Natural killer cell treated with Interleukin-12 subunit alpha and Interleukin-12 subunit beta and Interleukin-15 and Interleukin-18, amount 100 ng/mL, for 72 hours (primary cell): ENCODE data around the gene AKNAD1. TPM values are rescaled to one million over a fixed set of nuclear protein-coding genes. Genes with fewer than 3 reads are reported as not detected.
"Not testable (repeated sequence)": the region's sequence is repeated elsewhere in the genome, so short reads cannot be mapped to it uniquely, and the experiment has no call there.

Experiments
- ATAC-seq, 2 donors: fragments of 150-1000 bp; cut with Tn5 transposase in 1 of 2; sonication (Bioruptor Pico), chemical (Tn5 transposase) in 1 of 2; 2 replicates each; pipeline ENCODE4 v1.10.0; 2021
- DNase-seq: peaks from one replicate; pipeline ENCODE4 v3.0.0; 2022; ENCODE audit warnings: low spot score
- H3K27ac Mint-ChIP-seq, 2 donors: 1 replicate in 1 of 2; 2 replicates in 1 of 2; pipeline ENCODE4 v1.8.0; 2022; ENCODE audit warnings: mixed read lengths in 2 of 2, mild to moderate bottlenecking in 1 of 2, moderate library complexity in 1 of 2
- H3K27me3 Mint-ChIP-seq, 2 donors: 1 replicate in 1 of 2; 2 replicates in 1 of 2; pipeline ENCODE4 v1.8.0; 2022; ENCODE audit warnings: mixed read lengths in 2 of 2
- H3K36me3 Mint-ChIP-seq: one replicate; pipeline ENCODE4 v1.8.0; 2022; ENCODE audit warnings: mixed read lengths
- H3K4me1 Mint-ChIP-seq, 2 donors: 1 replicate in 1 of 2; 2 replicates in 1 of 2; pipeline ENCODE4 v1.8.0; 2022; ENCODE audit warnings: low read depth in 2 of 2, mixed read lengths in 2 of 2, mild to moderate bottlenecking in 1 of 2
- H3K4me3 Mint-ChIP-seq: one replicate; pipeline ENCODE4 v1.8.0; 2022; ENCODE audit warnings: mixed read lengths
- H3K9me3 Mint-ChIP-seq: 2 replicates; pipeline ENCODE4 v1.8.0; 2022; ENCODE audit warnings: mixed read lengths
- total RNA-seq, 2 donors: library from RNA; stranded (reverse); gene quantifications; one replicate each; pipeline ENCODE4 v1.2.3, GENCODE V29; 2022

AKNAD1 gene
- total RNA-seq, 2 donors from 2014 or later, result not detected

- DNase-seq (no peak), ATAC-seq (no peak)
- no peaks in the 10 kb centered on the region for H3K36me3 Mint-ChIP-seq
- H3K9me3 Mint-ChIP-seq, result no peaks in the 10 kb centered on the region
- no peaks in the 10 kb centered on the region for H3K27me3 Mint-ChIP-seq
- H3K4me3 Mint-ChIP-seq, result no peak overlapping the region
- no peaks in the 10 kb centered on the region for H3K4me1 Mint-ChIP-seq
- no peak overlapping the region for H3K27ac Mint-ChIP-seq
Observed at GRCh38 chr1:108814343-108815125, 42.4 kb downstream of the AKNAD1 start.

GRCh38 chr1:108813326-108813725 lies 43.6 kb downstream of the AKNAD1 start:
- no peak for ATAC-seq
- H3K36me3 Mint-ChIP-seq, result no peaks in the 10 kb centered on the region
- no peaks in the 10 kb centered on the region for H3K9me3 Mint-ChIP-seq
- DNase-seq, result no peak
- no peak overlapping the region for H3K4me3 Mint-ChIP-seq
- H3K4me1 Mint-ChIP-seq, result no peaks in the 10 kb centered on the region
- H3K27ac Mint-ChIP-seq, result no peak overlapping the region
- no peaks in the 10 kb centered on the region for H3K27me3 Mint-ChIP-seq

DNA sequence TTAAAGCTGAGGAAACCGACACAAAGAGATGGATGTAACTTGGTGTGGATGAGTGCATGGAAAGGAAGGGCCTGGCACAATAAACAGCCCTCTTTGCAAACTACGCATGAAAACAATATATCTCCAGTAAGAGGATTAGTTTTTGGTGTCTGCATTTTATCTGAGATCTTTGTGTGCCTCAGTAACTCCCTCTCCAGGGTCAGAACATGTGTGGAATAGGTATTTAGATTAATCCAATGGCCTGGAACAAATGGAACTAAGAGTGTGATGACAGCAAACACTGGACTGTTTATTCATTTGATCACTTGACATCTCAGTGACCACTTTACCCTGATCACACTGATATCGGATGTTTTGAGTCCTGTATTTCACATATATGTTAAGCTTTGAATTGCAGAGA lies 45.3 kb downstream of the AKNAD1 start:
- H3K36me3 Mint-ChIP-seq, result no peaks in the 10 kb centered on the region
- no peak for ATAC-seq
- H3K9me3 Mint-ChIP-seq, result no peaks in the 10 kb centered on the region
- DNase-seq, result no peak
- no peaks in the 10 kb centered on the region for H3K27me3 Mint-ChIP-seq
- no peak overlapping the region for H3K27ac Mint-ChIP-seq
- no peaks in the 10 kb centered on the region for H3K4me1 Mint-ChIP-seq
- no peak overlapping the region for H3K4me3 Mint-ChIP-seq

DNA sequence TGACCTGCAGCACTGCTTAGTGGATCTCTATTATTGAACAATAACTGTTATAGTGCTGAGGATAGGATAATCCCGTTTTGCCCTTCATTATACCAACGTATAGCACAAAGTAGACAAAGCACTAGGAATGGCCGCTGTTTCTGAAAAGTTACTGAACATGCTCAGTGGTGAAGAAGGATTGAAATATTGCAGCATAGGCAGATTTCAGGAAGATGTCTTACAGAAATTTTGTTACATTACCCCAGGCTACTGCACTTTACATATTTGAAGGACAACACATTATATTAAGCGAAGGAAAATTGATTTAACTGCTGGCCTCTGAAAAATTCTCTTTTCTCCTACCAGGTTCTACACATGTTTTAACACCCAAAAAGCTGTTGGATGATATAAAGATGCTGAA lies 48.5 kb downstream of the AKNAD1 start:
- H3K9me3 Mint-ChIP-seq, result no peaks in the 10 kb centered on the region
- no peak overlapping the region for H3K4me3 Mint-ChIP-seq
- ATAC-seq, result no peak
- DNase-seq, result no peak
- no peak overlapping the region for H3K27ac Mint-ChIP-seq
- H3K4me1 Mint-ChIP-seq, result no peaks in the 10 kb centered on the region
- H3K27me3 Mint-ChIP-seq, result no peaks in the 10 kb centered on the region
- no peaks in the 10 kb centered on the region for H3K36me3 Mint-ChIP-seq

DNA sequence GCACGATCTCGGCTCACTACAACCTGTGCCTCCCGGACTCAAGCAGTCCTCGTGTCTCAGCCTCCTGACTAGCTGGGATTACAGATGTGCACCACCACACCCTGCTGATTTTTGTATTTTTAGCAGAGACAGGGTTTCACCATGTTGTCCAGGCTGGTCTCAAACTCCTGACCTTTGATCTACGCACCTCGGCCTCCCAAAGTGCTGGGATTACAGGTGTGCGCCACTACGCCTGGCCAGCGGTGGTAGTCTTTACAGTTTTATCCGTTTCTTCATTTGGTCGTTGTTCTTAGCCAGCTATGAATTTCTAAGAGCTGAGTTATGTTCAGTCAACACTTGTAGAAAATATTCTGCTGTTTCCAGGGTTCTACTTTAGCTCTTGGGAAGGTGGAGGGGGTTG lies 53.3 kb downstream of the AKNAD1 start:
- H3K4me1 Mint-ChIP-seq, result peaks cover 0 to 2% of the 10 kb centered on the region in 2 donors
- no peak overlapping the region for H3K27ac Mint-ChIP-seq
- DNase-seq (no peak), ATAC-seq (no peak)
- H3K4me3 Mint-ChIP-seq, result no peak overlapping the region
- no peaks in the 10 kb centered on the region for H3K9me3 Mint-ChIP-seq
- H3K27me3 Mint-ChIP-seq, result no peaks in the 10 kb centered on the region
- H3K36me3 Mint-ChIP-seq, result peaks cover 16% of the 10 kb centered on the region

DNA sequence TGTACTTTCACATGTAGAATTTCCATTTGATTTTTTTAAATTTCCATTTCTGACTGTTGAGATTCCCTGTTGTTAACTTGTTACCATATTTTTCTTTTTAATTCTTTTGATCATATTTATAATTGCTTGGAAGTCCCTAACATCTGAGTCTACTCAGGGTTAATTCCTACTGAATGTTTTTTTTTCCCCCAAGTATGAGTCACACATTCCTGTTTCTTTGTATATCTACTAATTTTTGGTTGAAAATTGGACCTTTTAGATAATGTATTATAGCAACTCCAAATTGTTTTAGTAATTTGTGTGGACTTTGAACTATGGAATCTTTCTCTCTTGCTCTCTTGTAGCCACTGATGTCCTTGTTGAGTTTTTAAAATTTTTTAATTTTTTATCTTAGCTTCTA lies 55.8 kb downstream of the AKNAD1 start:
- Mint-ChIP-seq H3K27me3 (no peaks in the 10 kb centered on the region), H3K4me3 (no peak overlapping the region), H3K9me3 (no peaks in the 10 kb centered on the region), H3K4me1 (peaks cover 0 to 2% of the 10 kb centered on the region in 2 donors), H3K27ac (peak overlapping the region; percentile 17 to 25), H3K36me3 (peaks cover 16% of the 10 kb centered on the region)
- ATAC-seq (no peak), DNase-seq (no peak)

GRCh38 chr1:108799001-108799400 lies 57.9 kb downstream of the AKNAD1 start:
- Mint-ChIP-seq H3K4me3 (no peak overlapping the region), H3K9me3 (no peaks in the 10 kb centered on the region), H3K27me3 (no peaks in the 10 kb centered on the region), H3K4me1 (peaks cover 0 to 2% of the 10 kb centered on the region in 2 donors), H3K27ac (no peak overlapping the region), H3K36me3 (peaks cover 16% of the 10 kb centered on the region)
- ATAC-seq (no peak), DNase-seq (no peak)

GRCh38 chr1:108792420-108792819 lies 64.5 kb downstream of the AKNAD1 start:
- no peaks in the 10 kb centered on the region for H3K4me1 Mint-ChIP-seq
- peaks cover 10% of the 10 kb centered on the region for H3K9me3 Mint-ChIP-seq
- H3K36me3 Mint-ChIP-seq, result peaks cover 26% of the 10 kb centered on the region
- no peak overlapping the region for H3K4me3 Mint-ChIP-seq
- DNase-seq (no peak), ATAC-seq (no peak)
- H3K27ac Mint-ChIP-seq, result no peak overlapping the region
- no peaks in the 10 kb centered on the region for H3K27me3 Mint-ChIP-seq

DNA sequence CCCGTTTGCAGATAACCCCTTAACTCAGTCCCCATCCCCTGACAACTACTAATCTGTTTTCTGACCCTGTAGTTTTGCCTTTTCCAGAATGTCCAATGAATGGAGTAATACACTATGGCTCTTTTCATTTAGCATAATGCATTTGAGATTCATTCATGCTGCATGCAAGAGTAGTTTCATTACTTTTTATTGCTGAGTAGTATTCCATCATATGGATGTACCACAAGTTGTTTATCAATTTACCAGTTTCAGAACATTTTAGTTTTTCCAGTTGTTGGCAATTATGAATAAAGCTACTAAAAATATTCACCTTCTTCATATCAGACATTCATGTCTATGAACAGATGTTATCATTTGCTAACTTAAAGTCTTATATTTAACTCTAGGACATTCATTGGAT lies 65.1 kb downstream of the AKNAD1 start:
- ATAC-seq (no peak), DNase-seq (no peak)
- no peak overlapping the region for H3K4me3 Mint-ChIP-seq
- no peaks in the 10 kb centered on the region for H3K4me1 Mint-ChIP-seq
- H3K9me3 Mint-ChIP-seq, result peaks cover 10% of the 10 kb centered on the region
- H3K36me3 Mint-ChIP-seq, result peaks cover 26% of the 10 kb centered on the region
- H3K27me3 Mint-ChIP-seq, result no peaks in the 10 kb centered on the region
- H3K27ac Mint-ChIP-seq, result no peak overlapping the region

DNA sequence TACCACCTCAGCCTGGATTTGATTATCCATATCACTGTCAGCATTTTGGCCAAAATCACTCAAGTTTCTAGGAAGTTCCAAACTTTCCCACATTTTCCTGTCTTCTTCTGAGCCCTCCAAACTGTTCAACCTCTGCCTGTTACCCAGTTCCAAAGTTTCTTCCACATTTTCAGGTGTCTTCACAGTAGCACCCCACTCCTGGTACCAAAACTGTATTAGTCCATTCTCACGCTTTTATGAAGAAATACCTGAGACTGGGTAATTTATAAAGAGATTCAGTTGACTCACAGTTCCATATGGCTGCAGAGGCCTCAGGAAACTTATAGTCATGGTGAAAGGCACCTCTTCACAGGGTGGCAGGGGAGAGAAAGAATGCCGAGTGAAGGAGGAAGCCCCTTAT lies 71.0 kb downstream of the AKNAD1 start:
- Mint-ChIP-seq H3K9me3 (peaks cover 5% of the 10 kb centered on the region), H3K4me1 (no peaks in the 10 kb centered on the region), H3K36me3 (peaks cover 39% of the 10 kb centered on the region), H3K27ac (no peak overlapping the region), H3K4me3 (no peak overlapping the region), H3K27me3 (no peaks in the 10 kb centered on the region)
- DNase-seq (no peak), ATAC-seq (no peak)

GRCh38 chr1:108785264-108785663 lies 71.6 kb downstream of the AKNAD1 start:
- Mint-ChIP-seq H3K4me3 (no peak overlapping the region), H3K27ac (no peak overlapping the region), H3K9me3 (peaks cover 5% of the 10 kb centered on the region), H3K36me3 (peaks cover 37% of the 10 kb centered on the region), H3K27me3 (no peaks in the 10 kb centered on the region), H3K4me1 (no peaks in the 10 kb centered on the region)
- no peak for ATAC-seq
- DNase-seq, result no peak

DNA sequence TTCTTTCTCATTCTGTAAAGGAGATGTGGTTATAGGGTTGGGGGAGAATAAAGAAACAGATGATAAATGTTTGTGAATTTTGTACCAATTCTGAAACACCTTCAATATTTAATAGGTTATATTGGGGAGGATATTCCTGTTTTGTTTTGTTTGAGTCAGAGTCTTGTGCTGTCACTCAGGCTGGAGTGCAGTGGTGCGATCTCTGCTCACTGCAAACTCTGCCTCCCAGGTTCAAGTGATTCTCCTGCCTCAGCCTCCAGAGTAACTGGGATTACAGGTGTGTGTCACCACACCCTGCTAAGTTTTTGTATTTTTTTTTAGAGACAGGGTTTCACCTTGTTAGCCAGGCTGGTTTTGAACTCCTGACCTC lies 75.3 kb downstream of the AKNAD1 start:
- DNase-seq, H3K4me3 Mint-ChIP-seq, H3K27ac Mint-ChIP-seq, H3K4me1 Mint-ChIP-seq, H3K9me3 Mint-ChIP-seq, ATAC-seq, H3K27me3 Mint-ChIP-seq: not testable (repeated sequence)
- H3K36me3 Mint-ChIP-seq, result peaks cover 34% of the 10 kb centered on the region

DNA sequence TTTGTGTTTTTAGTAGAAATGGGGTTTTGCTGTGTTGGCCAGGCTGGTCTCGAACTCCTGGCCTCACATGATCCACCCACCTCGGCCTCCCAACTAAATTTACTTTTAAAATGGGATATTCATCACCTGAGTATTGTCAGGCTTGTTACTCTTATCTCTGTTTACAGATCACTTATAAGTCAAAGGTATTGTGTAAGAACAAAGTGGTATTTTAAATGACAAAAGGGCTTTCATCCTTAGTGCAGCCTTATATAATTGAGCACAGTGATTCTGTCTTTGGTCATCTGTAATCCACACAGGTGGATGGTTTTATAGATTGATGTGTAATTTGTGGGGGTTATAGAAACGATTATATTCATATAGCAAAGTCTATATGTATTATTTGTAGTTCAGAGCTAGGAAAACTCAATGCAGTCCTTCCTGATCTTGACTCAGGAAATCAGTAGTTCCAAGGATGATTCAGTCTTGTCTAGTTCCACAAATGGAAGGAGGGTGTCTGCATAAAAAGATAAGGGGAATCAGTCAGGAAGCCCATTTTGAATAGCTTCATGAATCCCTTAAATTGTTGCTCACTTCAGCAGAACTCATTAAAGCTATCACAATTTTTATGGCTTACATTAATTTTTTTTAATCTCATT lies 75.8 kb downstream of the AKNAD1 start:
- Mint-ChIP-seq H3K4me1 (no peaks in the 10 kb centered on the region), H3K36me3 (peaks cover 29% of the 10 kb centered on the region), H3K27me3 (no peaks in the 10 kb centered on the region), H3K4me3 (no peak overlapping the region), H3K27ac (no peak overlapping the region), H3K9me3 (peaks cover 4% of the 10 kb centered on the region)
- no peak for DNase-seq
- ATAC-seq, result no peak

DNA sequence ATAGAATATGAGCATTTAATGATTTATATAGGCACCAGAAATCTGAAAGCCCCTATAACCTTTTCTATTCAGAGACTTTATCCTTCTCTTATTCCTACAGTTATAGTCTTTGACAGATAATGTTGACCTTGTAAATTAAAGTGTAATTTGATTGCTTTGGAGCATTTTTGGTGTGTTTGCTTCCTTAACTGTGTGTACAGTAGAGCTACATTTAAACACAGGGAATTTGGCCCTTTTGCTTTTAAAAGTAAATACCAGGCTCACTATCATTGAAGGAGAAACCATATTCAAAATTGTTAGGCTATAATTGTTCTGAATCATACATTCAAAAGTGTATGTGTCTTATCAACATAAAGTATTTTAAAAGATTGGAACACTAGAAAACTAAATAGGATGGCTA lies 77.4 kb downstream of the AKNAD1 start:
- Mint-ChIP-seq H3K9me3 (no peaks in the 10 kb centered on the region), H3K36me3 (peaks cover 20% of the 10 kb centered on the region), H3K27me3 (no peaks in the 10 kb centered on the region), H3K4me1 (no peaks in the 10 kb centered on the region), H3K4me3 (no peak overlapping the region), H3K27ac (no peak overlapping the region)
- DNase-seq, result no peak
- ATAC-seq, result no peak

DNA sequence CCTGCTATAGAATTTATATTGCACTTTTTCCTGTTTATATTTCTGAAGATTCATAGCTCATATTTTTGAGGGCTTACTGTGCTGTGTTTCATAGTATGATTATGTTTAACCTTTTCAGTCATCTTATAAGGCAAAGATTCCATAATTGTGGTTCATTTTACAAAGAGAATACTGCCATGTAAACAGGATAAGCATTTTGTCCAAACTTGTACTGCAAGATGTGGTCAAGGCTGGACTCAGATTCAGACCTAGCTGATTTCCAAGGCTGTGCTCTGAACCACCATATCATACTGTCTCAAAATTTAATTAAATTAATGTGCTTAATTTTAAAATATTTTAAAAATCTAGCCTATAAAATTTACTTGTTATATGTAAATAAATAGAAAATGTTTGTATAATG lies 79.1 kb downstream of the AKNAD1 start:
- Mint-ChIP-seq H3K9me3 (no peaks in the 10 kb centered on the region), H3K4me3 (no peak overlapping the region), H3K36me3 (peaks cover 7% of the 10 kb centered on the region), H3K27ac (no peak overlapping the region), H3K27me3 (no peaks in the 10 kb centered on the region), H3K4me1 (no peaks in the 10 kb centered on the region)
- ATAC-seq, result no peak
- no peak for DNase-seq
